Measurements from ENCODE around the gene SNX4.

DNA sequence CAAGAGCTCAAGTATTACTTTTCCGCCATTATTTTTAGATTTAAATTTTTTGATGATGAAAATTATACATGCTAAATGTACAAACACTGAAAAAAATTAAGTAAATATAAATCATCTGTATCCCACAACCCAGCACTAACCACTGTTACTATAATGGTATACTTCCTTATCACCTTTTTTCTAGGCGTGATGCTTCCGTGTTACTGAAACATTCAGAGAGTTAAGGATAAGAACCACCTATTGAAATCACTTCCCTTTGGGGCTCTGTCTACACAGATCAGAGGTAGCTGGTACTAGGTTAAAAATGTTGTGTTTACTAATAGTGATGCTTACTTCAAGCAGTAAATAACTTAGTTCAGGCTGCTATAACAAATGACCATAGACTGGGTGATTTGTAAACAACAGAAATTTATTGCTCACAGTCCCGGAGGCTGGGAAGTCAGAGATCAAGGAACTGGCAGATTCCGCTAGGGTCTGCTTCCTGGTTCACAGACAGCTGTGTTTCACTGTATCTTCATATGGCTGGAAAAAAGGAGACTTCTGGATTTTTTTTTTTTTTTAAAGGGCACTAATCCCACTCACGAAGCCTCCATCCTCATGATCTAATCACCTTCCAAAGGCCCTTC, 6.4 kb downstream of the SNX4 start:
- TF ChIP-seq, protein P1, sequence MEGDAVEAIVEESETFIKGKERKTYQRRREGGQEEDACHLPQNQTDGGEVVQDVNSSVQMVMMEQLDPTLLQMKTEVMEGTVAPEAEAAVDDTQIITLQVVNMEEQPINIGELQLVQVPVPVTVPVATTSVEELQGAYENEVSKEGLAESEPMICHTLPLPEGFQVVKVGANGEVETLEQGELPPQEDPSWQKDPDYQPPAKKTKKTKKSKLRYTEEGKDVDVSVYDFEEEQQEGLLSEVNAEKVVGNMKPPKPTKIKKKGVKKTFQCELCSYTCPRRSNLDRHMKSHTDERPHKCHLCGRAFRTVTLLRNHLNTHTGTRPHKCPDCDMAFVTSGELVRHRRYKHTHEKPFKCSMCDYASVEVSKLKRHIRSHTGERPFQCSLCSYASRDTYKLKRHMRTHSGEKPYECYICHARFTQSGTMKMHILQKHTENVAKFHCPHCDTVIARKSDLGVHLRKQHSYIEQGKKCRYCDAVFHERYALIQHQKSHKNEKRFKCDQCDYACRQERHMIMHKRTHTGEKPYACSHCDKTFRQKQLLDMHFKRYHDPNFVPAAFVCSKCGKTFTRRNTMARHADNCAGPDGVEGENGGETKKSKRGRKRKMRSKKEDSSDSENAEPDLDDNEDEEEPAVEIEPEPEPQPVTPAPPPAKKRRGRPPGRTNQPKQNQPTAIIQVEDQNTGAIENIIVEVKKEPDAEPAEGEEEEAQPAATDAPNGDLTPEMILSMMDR (IDR thresholded peaks at IDR 0.05): no peak
- TF ChIP-seq POLR2A (IDR thresholded peaks at IDR 0.05): no peak
- no peak for TF ChIP-seq POLR2AphosphoS5 (IDR thresholded peaks at IDR 0.05)
- no peak for TF ChIP-seq EP300 (IDR thresholded peaks at IDR 0.05)

Data from stomach (tissue), 4 donors.